ENCODE measurements around the gene CAND2.

GRCh38 chr3:12837295-12837986 is 41.0 kb downstream of the CAND2 start:
- TF ChIP-seq CTCF (IDR thresholded peaks at IDR 0.05), result no peak
- no peak for TF ChIP-seq POLR2A (IDR thresholded peaks at IDR 0.05; ENCODE audit: low read depth)
- no peak for TF ChIP-seq POLR2AphosphoS5 (IDR thresholded peaks at IDR 0.05)
- TF ChIP-seq EP300 (IDR thresholded peaks at IDR 0.05), result no peak
